ENCODE results near the gene CCDC68. TPM values are rescaled to one million over a fixed set of nuclear protein-coding genes. Genes with fewer than 3 reads are reported as not detected.

The CCDC68 gene
- total and polyA plus RNA-seq, 12 donors = 2.0 to 19.3 (median 4.9) TPM

- no peak for TF ChIP-seq POLR2A (IDR thresholded peaks at IDR 0.05)
- no peak for TF ChIP-seq CTCF (IDR thresholded peaks at IDR 0.05)
- Histone ChIP-seq H3K4me1 (replicated peaks in 1 of 2) (no peaks in the 10 kb centered on the region), H3K9me3 (replicated peaks in 1 of 3) (no peaks in the 10 kb centered on the region), H3K36me3 (replicated peaks in 1 of 2) (no peaks in the 10 kb centered on the region), H3K27me3 (no peaks in the 10 kb centered on the region), H3K4me3 (no peak overlapping the region), H3K27ac (no peak overlapping the region)
- DNase-seq = no peak
- 64 to 77% (median 71%) methylated on average over 4 of the region's 4 CpGs for WGBS, 4 donors
- intact Hi-C loops (cut with DNase I) = no loop called here
Observed at GRCh38 chr18:54967786-54968185, 8.5 kb upstream of the CCDC68 start.

GRCh38 chr18:54964741-54965140 lies 5.5 kb upstream of the CCDC68 start:
- Histone ChIP-seq H3K27ac (no peak overlapping the region), H3K9me3 (replicated peaks in 1 of 3) (no peaks in the 10 kb centered on the region), H3K4me3 (no peak overlapping the region), H3K36me3 (replicated peaks in 1 of 2) (no peaks in the 10 kb centered on the region), H3K4me1 (replicated peaks in 1 of 2) (peaks cover 0 to 9% of the 10 kb centered on the region in 2 donors), H3K27me3 (peaks cover 2% of the 10 kb centered on the region)
- TF ChIP-seq CTCF (IDR thresholded peaks at IDR 0.05) (no peak), POLR2A (IDR thresholded peaks at IDR 0.05) (no peak)
- intact Hi-C loops (cut with DNase I) = no loop called here
- no peak for DNase-seq

- Histone ChIP-seq H3K27ac (no peak overlapping the region), H3K4me1 (replicated peaks in 1 of 2) (peaks cover 0 to 14% of the 10 kb centered on the region in 2 donors), H3K9me3 (replicated peaks in 1 of 3) (no peaks in the 10 kb centered on the region), H3K27me3 (peaks cover 13% of the 10 kb centered on the region), H3K36me3 (replicated peaks in 1 of 2) (no peaks in the 10 kb centered on the region), H3K4me3 (no peak overlapping the region)
- intact Hi-C loops (cut with DNase I) = no loop called here
- TF ChIP-seq CTCF (IDR thresholded peaks at IDR 0.05) (no peak), POLR2A (IDR thresholded peaks at IDR 0.05) (no peak)
- no peak for DNase-seq
- 80 to 87% (median 83%) methylated on average over 9 of the region's 9 CpGs for WGBS, 4 donors
Observed at GRCh38 chr18:54962919-54963645, 3.8 kb upstream of the CCDC68 start.

- TF ChIP-seq CTCF (IDR thresholded peaks at IDR 0.05) (no peak), POLR2A (IDR thresholded peaks at IDR 0.05) (no peak)
- WGBS, 4 donors = 87 to 93% (median 90%) methylated on average over 4 of the region's 4 CpGs
Observed at GRCh38 chr18:54961868-54962267, 2.6 kb upstream of the CCDC68 start.

More at GRCh38 chr18:54961868-54962267, 2.6 kb upstream of the CCDC68 start:
- Histone ChIP-seq H3K27ac (no peak overlapping the region), H3K4me1 (replicated peaks in 1 of 2) (peaks cover 0 to 14% of the 10 kb centered on the region in 2 donors), H3K9me3 (replicated peaks in 1 of 3) (no peaks in the 10 kb centered on the region), H3K36me3 (replicated peaks in 1 of 2) (no peaks in the 10 kb centered on the region), H3K4me3 (no peak overlapping the region), H3K27me3 (peaks cover 13% of the 10 kb centered on the region)
- DNase-seq = no peak
- intact Hi-C loops (cut with DNase I) = no loop called here
